Neural cell (in vitro differentiated cells): Measurements from ENCODE around the gene LETM1. TPM values are rescaled to one million over a fixed set of nuclear protein-coding genes. Genes with fewer than 3 reads are reported as not detected.

Experiments used
- H2AFZ ChIP-seq: fragments of 200-600, 300-800 bp; sonication (generic), shearing (Covaris generic); 2 replicates; pipeline ENCODE4 v1.6.0; 2014; ENCODE audit warnings: low read depth, mild to moderate bottlenecking, antibody characterized with exemption, low read length, moderate library complexity
- H3F3A ChIP-seq: fragments of 200-600 bp; shearing (Covaris generic); 2 replicates; pipeline ENCODE4 v1.6.1; 2016; ENCODE audit warnings: mild to moderate bottlenecking, moderate library complexity, mixed read lengths, antibody characterized with exemption, low read length; ENCODE audit not compliant: insufficient read depth, poor library complexity, severe bottlenecking
- H3K27ac ChIP-seq: fragments of 200-600, 300-800 bp; sonication (generic), shearing (Covaris generic); 2 replicates; pipeline ENCODE4 v1.5.1; 2014; ENCODE audit warnings: mild to moderate bottlenecking, low read length, moderate library complexity
- H3K27me3 ChIP-seq: fragments of 300-800, 200-600 bp; sonication (generic), shearing (Covaris generic); 2 replicates; pipeline ENCODE4 v1.6.0; 2014; ENCODE audit warnings: mild to moderate bottlenecking, low read depth, low read length, moderate library complexity; ENCODE audit not compliant: insufficient read depth
- H3K36me3 ChIP-seq: fragments of 300-800, 200-600 bp; sonication (generic), shearing (Covaris generic); 2 replicates; pipeline ENCODE4 v1.5.1; 2014; ENCODE audit warnings: mild to moderate bottlenecking, antibody characterized with exemption, low read length, moderate library complexity; ENCODE audit not compliant: insufficient read depth
- H3K4me2 ChIP-seq: fragments of 300-800, 200-600 bp; sonication (generic), shearing (Covaris generic); 2 replicates; pipeline ENCODE4 v1.6.0; 2014; ENCODE audit warnings: mild to moderate bottlenecking, low read length
- H3K4me3 ChIP-seq: fragments of 300-800, 200-600 bp; sonication (generic), shearing (Covaris generic); 2 replicates; pipeline ENCODE4 v1.5.1; 2014; ENCODE audit warnings: mild to moderate bottlenecking, low read length, moderate library complexity
- H3K79me2 ChIP-seq: fragments of 200-600 bp; shearing (Covaris generic); replicated peaks from 2 replicates; pipeline ENCODE4 v1.6.0; 2014; ENCODE audit warnings: mild to moderate bottlenecking, low read length, moderate library complexity; ENCODE audit not compliant: insufficient read depth
- H3K9ac ChIP-seq: fragments of 300-800, 200-600 bp; sonication (generic), shearing (Covaris generic); 2 replicates; pipeline ENCODE4 v1.6.1; 2016; ENCODE audit warnings: mild to moderate bottlenecking, low read length, mixed read lengths
- H3K9me2 ChIP-seq: fragments of 200-600 bp; shearing (Covaris generic); 2 replicates; pipeline ENCODE4 v1.6.1; 2016; ENCODE audit warnings: mild to moderate bottlenecking, low read length, mixed read lengths; ENCODE audit not compliant: insufficient read depth
- H3K9me3 ChIP-seq: fragments of 200-600, 300-800 bp; sonication (generic), shearing (Covaris generic); 2 replicates; pipeline ENCODE4 v1.6.1; 2016; ENCODE audit warnings: mild to moderate bottlenecking, mixed run types, low read length, moderate library complexity, mixed read lengths
- H4K20me1 ChIP-seq: fragments of 200-600 bp; shearing (Covaris generic); 2 replicates; pipeline ENCODE4 v1.6.1; 2016; ENCODE audit warnings: mild to moderate bottlenecking, mixed run types; ENCODE audit not compliant: insufficient read depth
- EP300 ChIP-seq: fragments of 450-650 bp; conservative IDR thresholded peaks from 2 replicates; pipeline ENCODE4 v1.6.1; 2014; ENCODE audit warnings: antibody characterized with exemption, mild to moderate bottlenecking, moderate library complexity; ENCODE audit not compliant: poor library complexity, severe bottlenecking
- EZH2 ChIP-seq: fragments of 200-600, 300-800 bp; shearing (Covaris generic), sonication (generic); IDR thresholded peaks from 2 replicates; pipeline ENCODE4 v1.6.1; 2014; ENCODE audit warnings: antibody characterized with exemption, low read length, borderline replicate concordance, mild to moderate bottlenecking; ENCODE audit not compliant: insufficient read depth, poor library complexity, severe bottlenecking
- MXI1 ChIP-seq: fragments of 450-650 bp; conservative IDR thresholded peaks from 2 replicates; pipeline ENCODE4 v1.6.1; 2014; ENCODE audit warnings: antibody characterized with exemption, mild to moderate bottlenecking; ENCODE audit not compliant: poor library complexity, severe bottlenecking
- POLR2AphosphoS5 ChIP-seq: IDR thresholded peaks from 2 replicates; pipeline ENCODE4 v1.6.1; 2012
- RAD21 ChIP-seq: fragments of 450-650 bp; conservative IDR thresholded peaks from 2 replicates; pipeline ENCODE4 v1.6.1; 2014; ENCODE audit warnings: antibody characterized with exemption, mild to moderate bottlenecking, moderate library complexity
- SMC3 ChIP-seq: fragments of 450-650 bp; conservative IDR thresholded peaks from 2 replicates; pipeline ENCODE4 v1.6.1; 2014; ENCODE audit warnings: antibody characterized with exemption, mild to moderate bottlenecking, moderate library complexity; ENCODE audit not compliant: poor library complexity
- TAF1 ChIP-seq: IDR thresholded peaks from 2 replicates; pipeline ENCODE4 v1.6.1; 2012; ENCODE audit warnings: low read depth
- polyA plus RNA-seq: library from polyadenylated mRNA; depleted of rRNA; stranded (reverse); fragments of >200 nt; gene quantifications from 2 replicates; pipeline ENCODE4 v1.2.3, GENCODE V29; 2014
- TF ChIP-seq, protein P1 (sequence below): IDR thresholded peaks from 2 replicates; pipeline ENCODE4 v1.6.1; 2012; ENCODE audit warnings: borderline replicate concordance
- TF ChIP-seq, protein P2 (sequence below): fragments of 450-650 bp; IDR thresholded peaks from 2 replicates; pipeline ENCODE4 v1.5.1; 2014; ENCODE audit warnings: antibody characterized with exemption, mild to moderate bottlenecking, moderate library complexity; ENCODE audit not compliant: poor library complexity, severe bottlenecking

LETM1 gene
- polyA plus RNA-seq, 1 donor from 2014 or later: 38.9 TPM

DNA sequence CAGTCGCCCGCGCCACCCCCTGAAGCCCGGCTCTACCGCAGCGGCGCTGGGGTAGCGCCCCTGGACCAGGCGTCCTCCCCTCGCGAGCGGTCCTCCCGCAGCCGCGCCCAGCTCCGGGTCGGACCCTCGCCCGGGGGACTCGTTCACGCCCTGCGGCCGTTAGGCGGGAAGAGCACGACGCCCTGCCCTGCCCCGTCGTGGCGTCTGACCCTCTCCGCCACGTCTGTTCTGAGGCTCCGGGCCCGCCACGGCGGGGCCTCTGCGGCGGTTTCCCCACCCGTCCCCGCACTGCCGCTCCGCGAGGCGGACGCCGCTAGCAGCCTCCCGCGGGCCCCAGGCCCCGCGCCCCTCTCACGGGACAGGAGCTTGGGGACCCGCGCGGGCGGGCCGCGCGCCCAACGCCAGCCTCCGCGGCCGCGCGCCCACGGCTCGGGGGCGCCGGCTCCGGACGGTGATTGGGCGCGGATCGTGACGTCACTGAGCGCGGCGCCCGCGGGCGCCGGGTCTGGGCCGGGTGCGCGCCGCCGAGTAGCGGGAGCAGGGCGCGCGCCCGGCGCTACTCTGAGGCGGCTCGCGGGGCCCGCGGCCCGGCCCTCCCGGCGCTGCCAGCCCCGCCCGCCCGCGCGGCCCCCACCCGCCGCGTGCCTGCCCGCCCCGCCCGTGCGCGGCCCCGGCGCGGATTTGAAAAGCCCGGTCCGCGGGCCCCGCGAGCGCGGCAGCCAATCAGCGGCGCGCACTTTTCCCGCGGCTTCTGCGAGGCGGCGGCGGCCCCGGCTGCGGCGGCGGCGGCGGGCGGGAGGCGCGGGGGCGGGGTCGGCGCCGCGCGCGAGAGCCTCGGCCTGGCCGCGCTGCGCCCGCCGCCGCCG is 14.9 kb upstream of the LETM1 start, which contains the start of gene NSD2:
NSD2 (plus strand) TSS at position 816 of the 866 bp plus-strand sequence. CDS start 29,262 bp downstream, outside the sequence.
- peak within 1 kb of the TSS; percentile 94 for H3K9ac ChIP-seq
- H3K36me3 ChIP-seq: no peaks in the 10 kb centered on the region
- H3K4me3 ChIP-seq: peak within 1 kb of the TSS; percentile 95
- no peaks in the 10 kb centered on the region for H3K27me3 ChIP-seq
- H3K4me2 ChIP-seq: peak within 1 kb of the TSS; percentile 91
- H2AFZ ChIP-seq: peak within 1 kb of the TSS; percentile 80
- H3K79me2 ChIP-seq: peaks cover 36% of the 10 kb centered on the region
- peaks cover 8% of the 10 kb centered on the region for H3F3A ChIP-seq
- H3K9me3 ChIP-seq: no peaks in the 10 kb centered on the region
- peak within 1 kb of the TSS; percentile 92 for H3K27ac ChIP-seq
- TF ChIP-seq, protein P1, sequence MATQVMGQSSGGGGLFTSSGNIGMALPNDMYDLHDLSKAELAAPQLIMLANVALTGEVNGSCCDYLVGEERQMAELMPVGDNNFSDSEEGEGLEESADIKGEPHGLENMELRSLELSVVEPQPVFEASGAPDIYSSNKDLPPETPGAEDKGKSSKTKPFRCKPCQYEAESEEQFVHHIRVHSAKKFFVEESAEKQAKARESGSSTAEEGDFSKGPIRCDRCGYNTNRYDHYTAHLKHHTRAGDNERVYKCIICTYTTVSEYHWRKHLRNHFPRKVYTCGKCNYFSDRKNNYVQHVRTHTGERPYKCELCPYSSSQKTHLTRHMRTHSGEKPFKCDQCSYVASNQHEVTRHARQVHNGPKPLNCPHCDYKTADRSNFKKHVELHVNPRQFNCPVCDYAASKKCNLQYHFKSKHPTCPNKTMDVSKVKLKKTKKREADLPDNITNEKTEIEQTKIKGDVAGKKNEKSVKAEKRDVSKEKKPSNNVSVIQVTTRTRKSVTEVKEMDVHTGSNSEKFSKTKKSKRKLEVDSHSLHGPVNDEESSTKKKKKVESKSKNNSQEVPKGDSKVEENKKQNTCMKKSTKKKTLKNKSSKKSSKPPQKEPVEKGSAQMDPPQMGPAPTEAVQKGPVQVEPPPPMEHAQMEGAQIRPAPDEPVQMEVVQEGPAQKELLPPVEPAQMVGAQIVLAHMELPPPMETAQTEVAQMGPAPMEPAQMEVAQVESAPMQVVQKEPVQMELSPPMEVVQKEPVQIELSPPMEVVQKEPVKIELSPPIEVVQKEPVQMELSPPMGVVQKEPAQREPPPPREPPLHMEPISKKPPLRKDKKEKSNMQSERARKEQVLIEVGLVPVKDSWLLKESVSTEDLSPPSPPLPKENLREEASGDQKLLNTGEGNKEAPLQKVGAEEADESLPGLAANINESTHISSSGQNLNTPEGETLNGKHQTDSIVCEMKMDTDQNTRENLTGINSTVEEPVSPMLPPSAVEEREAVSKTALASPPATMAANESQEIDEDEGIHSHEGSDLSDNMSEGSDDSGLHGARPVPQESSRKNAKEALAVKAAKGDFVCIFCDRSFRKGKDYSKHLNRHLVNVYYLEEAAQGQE: peak; percentile 53
- peak; percentile 37 for TF ChIP-seq SMC3
- TF ChIP-seq POLR2AphosphoS5: peak; percentile 81
- TF ChIP-seq EP300: peak; percentile 66
- no peak for TF ChIP-seq RAD21
- TF ChIP-seq MXI1: peak; percentile 85
- H3K9me2 ChIP-seq: no peaks in the 10 kb centered on the region
- H4K20me1 ChIP-seq: peaks cover 6% of the 10 kb centered on the region

DNA sequence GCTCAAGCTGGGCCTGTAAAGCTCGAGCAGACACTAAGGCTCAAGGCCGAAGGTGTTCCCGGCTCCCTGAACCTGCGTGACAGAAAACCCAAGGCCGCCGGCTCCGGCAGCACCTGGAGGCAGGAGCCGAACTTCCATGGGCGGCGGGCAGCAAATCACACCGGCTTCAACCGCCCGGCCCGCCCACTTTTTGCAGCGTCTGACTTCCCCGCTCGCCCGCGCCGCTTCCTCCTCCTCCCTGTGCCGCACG is 14.3 kb upstream of the LETM1 start:
- Histone ChIP-seq H3K79me2 (peaks cover 32% of the 10 kb centered on the region), H3K9me3 (no peaks in the 10 kb centered on the region), H3K9ac (peak overlapping the region; percentile 91), H2AFZ (peak overlapping the region; percentile 80), H3K9me2 (no peaks in the 10 kb centered on the region), H3K27me3 (no peaks in the 10 kb centered on the region), H3K4me2 (peak overlapping the region; percentile 70), H3K36me3 (no peaks in the 10 kb centered on the region), H4K20me1 (peaks cover 6% of the 10 kb centered on the region), H3K4me3 (peak overlapping the region; percentile 95), H3K27ac (peak overlapping the region; percentile 92), H3F3A (peaks cover 8% of the 10 kb centered on the region)
- TF ChIP-seq, protein P1: no peak
- TF ChIP-seq TAF1 (no peak), SMC3 (no peak), EZH2 (no peak), MXI1 (no peak), POLR2AphosphoS5 (no peak), RAD21 (no peak), EP300 (no peak)
- TF ChIP-seq, protein P2, sequence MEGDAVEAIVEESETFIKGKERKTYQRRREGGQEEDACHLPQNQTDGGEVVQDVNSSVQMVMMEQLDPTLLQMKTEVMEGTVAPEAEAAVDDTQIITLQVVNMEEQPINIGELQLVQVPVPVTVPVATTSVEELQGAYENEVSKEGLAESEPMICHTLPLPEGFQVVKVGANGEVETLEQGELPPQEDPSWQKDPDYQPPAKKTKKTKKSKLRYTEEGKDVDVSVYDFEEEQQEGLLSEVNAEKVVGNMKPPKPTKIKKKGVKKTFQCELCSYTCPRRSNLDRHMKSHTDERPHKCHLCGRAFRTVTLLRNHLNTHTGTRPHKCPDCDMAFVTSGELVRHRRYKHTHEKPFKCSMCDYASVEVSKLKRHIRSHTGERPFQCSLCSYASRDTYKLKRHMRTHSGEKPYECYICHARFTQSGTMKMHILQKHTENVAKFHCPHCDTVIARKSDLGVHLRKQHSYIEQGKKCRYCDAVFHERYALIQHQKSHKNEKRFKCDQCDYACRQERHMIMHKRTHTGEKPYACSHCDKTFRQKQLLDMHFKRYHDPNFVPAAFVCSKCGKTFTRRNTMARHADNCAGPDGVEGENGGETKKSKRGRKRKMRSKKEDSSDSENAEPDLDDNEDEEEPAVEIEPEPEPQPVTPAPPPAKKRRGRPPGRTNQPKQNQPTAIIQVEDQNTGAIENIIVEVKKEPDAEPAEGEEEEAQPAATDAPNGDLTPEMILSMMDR: no peak
